HepG2 (cell line): ENCODE measurements around the gene TRIM66. TPM values are rescaled to one million over a fixed set of nuclear protein-coding genes. Genes with fewer than 3 reads are reported as not detected.

Experiments
- ATAC-seq: fragments of 200-7000 bp; cut with Tn5 transposase; 3 replicates; pipeline ENCODE4 v1.9.1; 2020; ENCODE audit warnings: mild to moderate bottlenecking, moderate library complexity
- BruUV-seq: library from RNA; stranded (reverse); fragments of 400-500 nt; replicated peaks from 2 replicates; lab custom pipeline; 2021; lab: Mats Ljungman, UMichigan
- CTCF ChIA-PET: fragments of 300-600 bp; formaldehyde crosslinking; extraction: SDS; loops from one replicate; lab custom pipeline; 2021; ENCODE audit warnings: low total read pairs, inconsistent platforms, low intra/inter-chr PET ratio; lab: Yijun Ruan, JAX
- POLR2A ChIA-PET: fragments of 350-600 bp; sonication (Branson Sonifier 250); formaldehyde crosslinking; loops from one replicate; lab custom pipeline; 2020; ENCODE audit warnings: antibody characterized with exemption, inconsistent platforms; lab: Yijun Ruan, JAX
- DNase-seq: peaks from one replicate; pipeline ENCODE4 v3.0.0-alpha.2; 2015; ENCODE audit warnings: low spot score
- FAIRE-seq: peaks from 3 replicates; lab custom pipeline; 2011; peaks lifted over from hg19 to GRCh38; lab: Jason Lieb, UNC
- H2AFZ ChIP-seq: one replicate; pipeline ENCODE4 v1.6.1; 2011; ENCODE audit warnings: low read length, inconsistent platforms
- H3K27ac ChIP-seq: fragments of 300-600 bp; 3 replicates; pipeline ENCODE4 v1.8.0; 2011; ENCODE audit warnings: mixed run types, mild to moderate bottlenecking, mixed read lengths, low read length, inconsistent platforms; ENCODE audit not compliant: insufficient read depth; ENCODE audit errors: extremely low read length
- H3K27me3 ChIP-seq, 2 experiments: fragments of 200-600 bp in 1 of 2; 2 replicates in 1 of 2; 3 replicates in 1 of 2; pipeline versions ENCODE4 v1.6.0 to v1.8.0; 2011; ENCODE audit warnings: low read length in 2 of 2, mild to moderate bottlenecking in 2 of 2, moderate library complexity in 2 of 2, inconsistent platforms in 1 of 2; ENCODE audit not compliant: insufficient read depth in 2 of 2, control insufficient read depth in 1 of 2
- H3K36me3 ChIP-seq, 2 experiments: fragments of 200-600 bp in 1 of 2; replicated peaks in 1 of 2; 2 replicates in 1 of 2; 3 replicates in 1 of 2; pipeline versions ENCODE4 v1.5.1 to v1.8.0; 2011; ENCODE audit warnings: low read length in 2 of 2, inconsistent platforms in 1 of 2; ENCODE audit not compliant: insufficient read depth in 2 of 2, control insufficient read depth in 1 of 2
- H3K4me1 ChIP-seq: 2 replicates; pipeline ENCODE4 v1.5.1; 2012; ENCODE audit warnings: low read length, inconsistent platforms; ENCODE audit not compliant: insufficient read depth
- H3K4me2 ChIP-seq: 2 replicates; pipeline ENCODE4 v1.6.0; 2011; ENCODE audit warnings: low read depth, low read length, inconsistent platforms
- H3K4me3 ChIP-seq, 3 experiments: fragments of 200-600 bp in 1 of 3; sonication (generic), shearing (Covaris generic) in 1 of 3; replicated peaks in 1 of 3; 2 replicates each; pipeline ENCODE4 v1.5.1; 2011 to 2016; ENCODE audit warnings: low read length in 3 of 3, inconsistent platforms in 2 of 3, low read depth in 2 of 3, mild to moderate bottlenecking in 2 of 3, control low read depth in 1 of 3, mixed read lengths in 1 of 3; ENCODE audit not compliant: insufficient read depth in 1 of 3
- H3K79me2 ChIP-seq: one replicate; pipeline ENCODE4 v1.6.1; 2011; ENCODE audit warnings: low read length, inconsistent platforms; ENCODE audit not compliant: insufficient read depth
- H3K9ac ChIP-seq: 2 replicates; pipeline ENCODE4 v1.6.0; 2011; ENCODE audit warnings: mild to moderate bottlenecking, low read depth, low read length, inconsistent platforms; ENCODE audit not compliant: insufficient read depth
- H3K9me3 ChIP-seq: 2 replicates; pipeline ENCODE4 v1.5.1; 2012; ENCODE audit warnings: mild to moderate bottlenecking, low read length
- H4K20me1 ChIP-seq: 2 replicates; pipeline ENCODE4 v1.6.0; 2011; ENCODE audit warnings: inconsistent platforms, mild to moderate bottlenecking, low read length, moderate library complexity; ENCODE audit not compliant: insufficient read depth
- MAFF ChIP-seq: IDR thresholded peaks from 2 replicates; pipeline ENCODE4 v1.6.1; 2011; ENCODE audit warnings: low read depth, low read length, improper control_type of control experiment
- MAFK ChIP-seq, 2 experiments: IDR thresholded peaks in 1 of 2; conservative IDR thresholded peaks in 1 of 2; 2 replicates each; pipeline ENCODE4 v1.6.1; 2011; ENCODE audit warnings: improper control_type of control experiment in 2 of 2, low read length in 2 of 2
- POLR2AphosphoS5 ChIP-seq: IDR thresholded peaks from 2 replicates; pipeline ENCODE4 v1.6.1; 2012; ENCODE audit warnings: low read depth, low read length
- ZBTB38 ChIP-seq: sonication (generic); formaldehyde crosslinking; IDR thresholded peaks from 2 replicates; pipeline ENCODE4 v1.5.1; 2020; ENCODE audit warnings: mild to moderate bottlenecking, missing genetic modification reagents
- whole genome bisulfite sequencing: methylation state at CpG from one replicate; pipeline ENCODE4 v1.1.6; 2017; ENCODE audit warnings: low lambda C conversion rate; 5-methylcytosine and 5-hydroxymethylcytosine counted together
- in situ Hi-C: cut with HindIII; loops from 2 replicates; pipeline ENCODE4 v1.10.0; 2017; ENCODE audit warnings: low pct_unique_long_range_greater_than_20kb; ENCODE audit not compliant: extremely low pct_ligation_motif_present
- intact Hi-C: fragments of 100-400 bp; cut with micrococcal nuclease; formaldehyde crosslinking; loops from one replicate; pipeline ENCODE4 v1.10.0; 2022; ENCODE audit not compliant: unreplicated experiment
- polyA plus RNA-seq, 8 experiments: library from polyadenylated mRNA; depleted of rRNA in 3 of 8; stranded (reverse) in 7 of 8; unstranded in 1 of 8; fragments of >200 nt; fragmentation: Illumina TruSeq in 4 of 8; extraction: Trizol in 4 of 8; gene quantifications; 2 replicates each; pipeline versions ENCODE4 v1.2.1 to v1.2.3, GENCODE V29; 2011 to 2016; ENCODE audit warnings: low read depth in 4 of 8, missing spikeins in 1 of 8, mixed read lengths in 1 of 8; ENCODE audit not compliant: insufficient read depth in 1 of 8
- total RNA-seq, 5 experiments: library from RNA; depleted of rRNA; stranded (reverse); fragments of >200 nt; fragmentation: Illumina TruSeq; extraction: Trizol; gene quantifications; 2 replicates each; pipeline ENCODE4 v1.2.3, GENCODE V29; 2016; ENCODE audit warnings: low read depth in 1 of 5
- TF ChIP-seq, protein P1 (sequence below), 2 experiments: sonication (generic) in 1 of 2; formaldehyde crosslinking in 1 of 2; IDR thresholded peaks; 2 replicates each; pipeline versions ENCODE4 v1.5.1 to v1.6.1; 2011 to 2020; ENCODE audit warnings: borderline replicate concordance in 1 of 2, low read depth in 1 of 2, low read length in 1 of 2, mild to moderate bottlenecking in 1 of 2, missing genetic modification reagents in 1 of 2, moderate library complexity in 1 of 2
- TF ChIP-seq, protein P2 (sequence below): sonication (generic); formaldehyde crosslinking; IDR thresholded peaks from 2 replicates; pipeline ENCODE4 v1.9.0; 2022; ENCODE audit warnings: low read depth, missing genetic modification reagents

TRIM66 gene
- total and polyA plus RNA-seq, 2 of the 13 experiments (the other 11 are each of a cell fraction or from before 2014, with no cell fraction given) = 4.9 to 6.1 TPM

DNA sequence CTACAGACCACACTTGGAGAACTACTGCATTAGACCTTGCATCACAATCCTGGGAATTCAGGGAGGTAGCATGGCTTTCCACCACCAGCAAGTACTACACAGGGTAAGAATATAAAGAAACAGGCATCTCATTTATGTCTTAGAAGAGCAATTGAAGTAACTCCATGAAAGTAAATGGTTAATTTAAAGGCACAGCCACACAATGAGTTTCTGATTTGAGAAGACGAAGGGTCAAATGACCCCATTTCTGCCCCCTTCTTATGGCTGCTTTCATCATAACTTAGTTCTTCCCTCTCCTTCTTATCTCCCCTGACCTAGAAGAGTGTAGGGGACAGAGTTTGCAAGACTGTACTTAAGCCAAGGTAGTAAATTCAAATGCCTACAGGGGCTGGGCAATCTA lies 6.0 kb downstream of the TRIM66 start (continued):
- TF ChIP-seq, protein P1, sequence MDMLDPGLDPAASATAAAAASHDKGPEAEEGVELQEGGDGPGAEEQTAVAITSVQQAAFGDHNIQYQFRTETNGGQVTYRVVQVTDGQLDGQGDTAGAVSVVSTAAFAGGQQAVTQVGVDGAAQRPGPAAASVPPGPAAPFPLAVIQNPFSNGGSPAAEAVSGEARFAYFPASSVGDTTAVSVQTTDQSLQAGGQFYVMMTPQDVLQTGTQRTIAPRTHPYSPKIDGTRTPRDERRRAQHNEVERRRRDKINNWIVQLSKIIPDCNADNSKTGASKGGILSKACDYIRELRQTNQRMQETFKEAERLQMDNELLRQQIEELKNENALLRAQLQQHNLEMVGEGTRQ (IDR thresholded peaks at IDR 0.05; ENCODE audit: low read depth, low read length) = no peak
- TF ChIP-seq, protein P1 (CRISPR knock-in tag; IDR thresholded peaks at IDR 0.05; ENCODE audit: borderline replicate concordance) = no peak
- TF ChIP-seq POLR2AphosphoS5 (no peak), ZBTB38 (CRISPR knock-in tag) (no peak)
- TF ChIP-seq, all 625 proteins: peak for 2

DNA sequence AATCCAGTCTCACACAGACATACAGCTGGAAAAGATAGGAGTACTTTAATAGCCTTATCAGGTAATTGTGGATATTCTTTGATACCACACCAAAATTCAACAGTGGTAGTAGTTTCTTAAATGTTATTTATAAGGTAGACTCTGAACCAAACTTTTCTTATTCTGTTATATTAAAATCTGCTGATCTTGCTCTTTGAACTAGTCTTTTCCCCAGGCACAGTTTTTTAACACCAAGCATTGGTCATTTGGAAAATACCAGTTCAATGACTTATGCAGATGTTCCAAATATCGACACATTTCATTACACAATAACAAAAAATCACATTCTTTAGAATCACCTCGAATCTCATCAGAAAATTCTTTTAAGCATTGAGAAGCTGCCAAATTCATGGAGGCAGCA lies 7.6 kb downstream of the TRIM66 start:
- Histone ChIP-seq H3K4me2 (no peak overlapping the region), H3K9me3 (no peaks in the 10 kb centered on the region), H3K36me3 (peaks cover 7 to 17% of the 10 kb centered on the region in 2 experiments; a peak in 4 of 5 replicates), H3K79me2 (no peaks in the 10 kb centered on the region), H3K4me1 (peaks cover 18% of the 10 kb centered on the region), H3K27ac (no peak overlapping the region), H3K4me3 (no peak overlapping the region), H2AFZ (no peak overlapping the region), H4K20me1 (no peaks in the 10 kb centered on the region), H3K27me3 (no peaks in the 10 kb centered on the region)
- FAIRE-seq (no peak), ATAC-seq (no peak), DNase-seq (no peak)
- in situ Hi-C loops = loop anchor here (25.0 kb wide), 1 partner anchor 287 kb away; the partner anchor contains the start of gene TMEM9B
- no TSS peak for BruUV-seq
- intact Hi-C loops = no loop called here
- WGBS = 75% methylated on average over 2 of the region's 2 CpGs
- ChIA-PET CTCF (no interaction called here), POLR2A (no interaction called here)
- TF ChIP-seq MAFK (conservative IDR thresholded peaks at IDR 0.05 in 1 of 2, IDR thresholded peaks at IDR 0.05 in 1 of 2; ENCODE audit: low read length in 2 of 2) (peak; percentile 74 to 86; a peak in 3 of 4 replicates), MAFF (peak; percentile 81)
- TF ChIP-seq, protein P2, sequence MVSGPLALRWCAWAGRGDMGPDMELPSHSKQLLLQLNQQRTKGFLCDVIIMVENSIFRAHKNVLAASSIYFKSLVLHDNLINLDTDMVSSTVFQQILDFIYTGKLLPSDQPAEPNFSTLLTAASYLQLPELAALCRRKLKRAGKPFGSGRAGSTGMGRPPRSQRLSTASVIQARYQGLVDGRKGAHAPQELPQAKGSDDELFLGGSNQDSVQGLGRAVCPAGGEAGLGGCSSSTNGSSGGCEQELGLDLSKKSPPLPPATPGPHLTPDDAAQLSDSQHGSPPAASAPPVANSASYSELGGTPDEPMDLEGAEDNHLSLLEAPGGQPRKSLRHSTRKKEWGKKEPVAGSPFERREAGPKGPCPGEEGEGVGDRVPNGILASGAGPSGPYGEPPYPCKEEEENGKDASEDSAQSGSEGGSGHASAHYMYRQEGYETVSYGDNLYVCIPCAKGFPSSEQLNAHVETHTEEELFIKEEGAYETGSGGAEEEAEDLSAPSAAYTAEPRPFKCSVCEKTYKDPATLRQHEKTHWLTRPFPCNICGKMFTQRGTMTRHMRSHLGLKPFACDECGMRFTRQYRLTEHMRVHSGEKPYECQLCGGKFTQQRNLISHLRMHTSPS = no peak
- TF ChIP-seq, all 625 proteins: peak for 2
- no peak overlapping the region for H3K9ac ChIP-seq
